Liver (tissue), 9 donors: ENCODE measurements around the gene MESD. TPM values are rescaled to one million over a fixed set of nuclear protein-coding genes. Genes with fewer than 3 reads are reported as not detected.
A peak's percentile ranks its signal among the peaks of the same experiment; 100 is the strongest.

Experiments used
- DNase-seq: peaks from one replicate; pipeline ENCODE4 v3.0.0-alpha.2; 2017; ENCODE audit warnings: low spot score
- H3K27ac ChIP-seq, 2 donors: one replicate each; pipeline ENCODE4 v1.7.0; 2013; ENCODE audit warnings: inconsistent platforms in 2 of 2, low read length in 2 of 2, control low read depth in 1 of 2, low read depth in 1 of 2, mild to moderate bottlenecking in 1 of 2
- H3K27me3 ChIP-seq, 4 donors: one replicate each; pipeline versions ENCODE4 v1.6.1 to v1.7.0; 2013; ENCODE audit warnings: low read length in 3 of 4, inconsistent platforms in 1 of 4, mild to moderate bottlenecking in 1 of 4, moderate library complexity in 1 of 4; ENCODE audit not compliant: control insufficient read depth in 4 of 4, insufficient read depth in 4 of 4
- H3K36me3 ChIP-seq, 4 donors: one replicate each; pipeline versions ENCODE4 v1.6.1 to v1.7.0; 2013; ENCODE audit warnings: low read length in 3 of 4, mild to moderate bottlenecking in 3 of 4, low read depth in 1 of 4, moderate library complexity in 1 of 4; ENCODE audit not compliant: control insufficient read depth in 4 of 4, insufficient read depth in 3 of 4
- H3K4me1 ChIP-seq, 4 donors: one replicate each; pipeline versions ENCODE4 v1.6.1 to v1.7.0; 2013; ENCODE audit warnings: low read length in 3 of 4, mild to moderate bottlenecking in 3 of 4, moderate library complexity in 1 of 4; ENCODE audit not compliant: control insufficient read depth in 4 of 4, insufficient read depth in 4 of 4
- H3K4me3 ChIP-seq, 3 donors: one replicate each; pipeline versions ENCODE4 v1.6.1 to v1.7.0; 2013; ENCODE audit warnings: low read length in 3 of 3, control low read depth in 1 of 3, low read depth in 1 of 3, mild to moderate bottlenecking in 1 of 3
- H3K9ac ChIP-seq, 2 donors: one replicate each; pipeline ENCODE4 v1.7.0; 2013; ENCODE audit warnings: low read length in 2 of 2, mild to moderate bottlenecking in 2 of 2, moderate library complexity in 2 of 2, control low read depth in 1 of 2, low read depth in 1 of 2
- H3K9me3 ChIP-seq, 4 donors: one replicate each; pipeline versions ENCODE4 v1.6.1 to v1.7.0; 2013; ENCODE audit warnings: low read length in 3 of 4; ENCODE audit not compliant: control insufficient read depth in 4 of 4
- ATF3 ChIP-seq: IDR thresholded peaks from 2 replicates; pipeline ENCODE4 v1.6.1; 2016; ENCODE audit warnings: antibody characterized with exemption
- CTCF ChIP-seq: fragments of 150-350 bp; IDR thresholded peaks from 2 replicates; pipeline ENCODE4 v1.5.1; 2017; ENCODE audit warnings: improper control_type of control experiment, low read depth, low read length; ENCODE audit not compliant: missing input control
- FOXA1 ChIP-seq: IDR thresholded peaks from 2 replicates; pipeline ENCODE4 v1.6.1; 2016; ENCODE audit warnings: antibody characterized with exemption
- GABPA ChIP-seq, 2 donors: IDR thresholded peaks in 1 of 2; conservative IDR thresholded peaks in 1 of 2; 2 replicates each; pipeline ENCODE4 v1.6.1; 2016; ENCODE audit warnings: antibody characterized with exemption in 2 of 2, mild to moderate bottlenecking in 1 of 2, moderate library complexity in 1 of 2
- HNF4A ChIP-seq, 2 donors: conservative IDR thresholded peaks; 2 replicates each; pipeline ENCODE4 v1.6.1; 2016; ENCODE audit warnings: antibody characterized with exemption in 2 of 2, mild to moderate bottlenecking in 2 of 2
- JUND ChIP-seq, 2 donors: IDR thresholded peaks; 2 replicates each; pipeline ENCODE4 v1.6.1; 2016; ENCODE audit warnings: antibody characterized with exemption in 2 of 2
- MAX ChIP-seq: IDR thresholded peaks from 2 replicates; pipeline ENCODE4 v1.6.1; 2016; ENCODE audit warnings: antibody characterized with exemption
- NR2F2 ChIP-seq: IDR thresholded peaks from 2 replicates; pipeline ENCODE4 v1.6.1; 2016; ENCODE audit warnings: antibody characterized with exemption
- RAD21 ChIP-seq, 2 donors: IDR thresholded peaks; 2 replicates each; pipeline ENCODE4 v1.6.1; 2016; ENCODE audit warnings: antibody characterized with exemption in 2 of 2, mild to moderate bottlenecking in 2 of 2
- REST ChIP-seq: IDR thresholded peaks from 2 replicates; pipeline ENCODE4 v1.6.1; 2016; ENCODE audit warnings: antibody characterized with exemption, mild to moderate bottlenecking
- RXRA ChIP-seq, 2 donors: IDR thresholded peaks; 2 replicates each; pipeline ENCODE4 v1.6.1; 2017 to 2018; ENCODE audit warnings: antibody characterized with exemption in 2 of 2, mild to moderate bottlenecking in 1 of 2
- SP1 ChIP-seq: IDR thresholded peaks from 2 replicates; pipeline ENCODE4 v1.6.1; 2018; ENCODE audit warnings: antibody characterized with exemption, mild to moderate bottlenecking
- YY1 ChIP-seq: IDR thresholded peaks from 2 replicates; pipeline ENCODE4 v1.6.1; 2016; ENCODE audit warnings: antibody characterized with exemption, mild to moderate bottlenecking
- WGBS: extraction: QIAGEN DNeasy Blood & Tissue Kit; methylation state at CpG from one replicate; pipeline ENCODE4 v1.1.7; 2013; 5-methylcytosine and 5-hydroxymethylcytosine counted together
- polyA plus RNA-seq, 2 donors: library from polyadenylated mRNA; stranded (reverse) in 1 of 2; unstranded in 1 of 2; fragments of 200-250 nt in 1 of 2; fragments of >200 nt in 1 of 2; fragmentation: Nextera tagmentation in 1 of 2; extraction: Ambion mirVana in 1 of 2; gene quantifications; one replicate each; pipeline versions ENCODE4 v1.2.1 to v1.2.3, GENCODE V29; 2013 to 2015
- total RNA-seq, 2 donors: library from RNA; depleted of rRNA; stranded (reverse); fragments of >200 nt; gene quantifications; one replicate each; pipeline ENCODE4 v1.2.3, GENCODE V29; 2014
- donor health status: healthy.
- donor health status: healthy.
- donor health status: healthy.
- donor health status: healthy.
- donor health status: healthy.

Gene MESD
- total and polyA plus RNA-seq, 4 donors = 15.3 to 24.0 (median 17.0) TPM

GRCh38 chr15:80934761-80935221, 54.8 kb downstream of the MESD start:
- no peak overlapping the region for H3K9ac ChIP-seq
- no peak overlapping the region for H3K27ac ChIP-seq
- H3K4me3 ChIP-seq = no peak overlapping the region
- no peaks in the 10 kb centered on the region for H3K27me3 ChIP-seq
- no peak for DNase-seq
- TF ChIP-seq HNF4A (conservative IDR thresholded peaks at IDR 0.05) (no peak), RAD21 (IDR thresholded peaks at IDR 0.05) (peak in 1 of 2 donors; percentile 12)
- H3K9me3 ChIP-seq = no peaks in the 10 kb centered on the region
- 86% methylated on average over 3 of the region's 3 CpGs for WGBS
- H3K4me1 ChIP-seq = peaks cover 0 to 5% (median 0%) of the 10 kb centered on the region in 4 donors
- H3K36me3 ChIP-seq = peaks cover 0 to 11% (median 0%) of the 10 kb centered on the region in 4 donors

- TF ChIP-seq RXRA (IDR thresholded peaks at IDR 0.05) (peak in 1 of 2 donors; percentile 5), HNF4A (conservative IDR thresholded peaks at IDR 0.05) (no peak), NR2F2 (peak; percentile 51)
- H3K9ac ChIP-seq = no peak overlapping the region
- 80% methylated on average over 15 of the region's 15 CpGs for WGBS
- peaks cover 0 to 11% (median 0%) of the 10 kb centered on the region in 4 donors for H3K36me3 ChIP-seq
- no peaks in the 10 kb centered on the region for H3K27me3 ChIP-seq
- DNase-seq = no peak
- H3K9me3 ChIP-seq = no peaks in the 10 kb centered on the region
- no peak overlapping the region for H3K27ac ChIP-seq
- H3K4me3 ChIP-seq = no peak overlapping the region
- H3K4me1 ChIP-seq = peaks cover 0 to 5% (median 0%) of the 10 kb centered on the region in 4 donors
These were observed 56.6 kb downstream of the MESD start for GRCh38 chr15:80932989-80933388.

GRCh38 chr15:80932513-80932815, 57.2 kb downstream of the MESD start:
- Histone ChIP-seq H3K9ac (no peak overlapping the region), H3K4me1 (peaks cover 0 to 5% (median 0%) of the 10 kb centered on the region in 4 donors), H3K27me3 (no peaks in the 10 kb centered on the region), H3K36me3 (peaks cover 0 to 11% (median 0%) of the 10 kb centered on the region in 4 donors), H3K4me3 (no peak overlapping the region), H3K9me3 (no peaks in the 10 kb centered on the region), H3K27ac (no peak overlapping the region)
- no peak for DNase-seq
- 84% methylated on average over 5 of the region's 5 CpGs for WGBS
- TF ChIP-seq FOXA1 (no peak), CTCF (no peak), NR2F2 (no peak), MAX (no peak), GABPA (IDR thresholded peaks at IDR 0.05 in 1 of 2, conservative IDR thresholded peaks at IDR 0.05 in 1 of 2) (no peak)

GRCh38 chr15:80931721-80932512, 57.7 kb downstream of the MESD start:
- no peak overlapping the region for H3K9ac ChIP-seq
- no peaks in the 10 kb centered on the region for H3K27me3 ChIP-seq
- peaks cover 0 to 5% (median 0%) of the 10 kb centered on the region in 4 donors for H3K4me1 ChIP-seq
- no peak overlapping the region for H3K27ac ChIP-seq
- peaks cover 0 to 6% (median 0%) of the 10 kb centered on the region in 4 donors for H3K36me3 ChIP-seq
- WGBS = 95% methylated on average over 20 of the region's 20 CpGs
- no peak overlapping the region for H3K4me3 ChIP-seq
- no peak for DNase-seq
- H3K9me3 ChIP-seq = no peaks in the 10 kb centered on the region
- no peak for TF ChIP-seq REST
- TF ChIP-seq ATF3 = no peak
- TF ChIP-seq SP1 = no peak
- no peak for TF ChIP-seq NR2F2
- no peak for TF ChIP-seq YY1
- TF ChIP-seq JUND (IDR thresholded peaks at IDR 0.05) = no peak
- TF ChIP-seq FOXA1 = no peak
- TF ChIP-seq RXRA (IDR thresholded peaks at IDR 0.05) = no peak
- no peak for TF ChIP-seq CTCF
- TF ChIP-seq HNF4A (conservative IDR thresholded peaks at IDR 0.05) = no peak
